Karpas-422 (cell line): Measurements from ENCODE around the gene PRMT6. TPM values are rescaled to one million over a fixed set of nuclear protein-coding genes. Genes with fewer than 3 reads are reported as not detected.
"Not testable (repeated sequence)": the region's sequence is repeated elsewhere in the genome, so short reads cannot be mapped to it uniquely, and the experiment has no call there.

Experiments
- DNase-seq: peaks from one replicate; pipeline ENCODE4 v3.0.0-alpha.2; 2015
- H2AFZ ChIP-seq: fragments of 200-600 bp; sonication (generic); 2 replicates; pipeline ENCODE4 v1.6.1; 2014; ENCODE audit warnings: antibody characterized with exemption, low read length, mixed read lengths
- H3K27ac ChIP-seq: fragments of 200-600 bp; sonication (generic); 2 replicates; pipeline ENCODE4 v1.5.1; 2014; ENCODE audit warnings: mild to moderate bottlenecking, low read length, moderate library complexity
- H3K27me3 ChIP-seq: fragments of 200-600 bp; sonication (generic); 2 replicates; pipeline ENCODE4 v1.6.1; 2014; ENCODE audit warnings: low read length, mixed read lengths
- H3K36me3 ChIP-seq: fragments of 200-600 bp; sonication (generic); 2 replicates; pipeline ENCODE4 v1.6.1; 2014; ENCODE audit warnings: low read length, mixed read lengths; ENCODE audit not compliant: insufficient read depth
- H3K4me1 ChIP-seq: fragments of 200-600 bp; sonication (generic); 2 replicates; pipeline ENCODE4 v1.6.1; 2014; ENCODE audit warnings: mild to moderate bottlenecking, low read length, mixed read lengths
- H3K4me2 ChIP-seq: fragments of 200-600 bp; sonication (generic); 2 replicates; pipeline ENCODE4 v1.6.1; 2014; ENCODE audit warnings: low read length, low read depth, mild to moderate bottlenecking; ENCODE audit not compliant: poor library complexity, severe bottlenecking
- H3K4me3 ChIP-seq: fragments of 200-600 bp; sonication (generic); 2 replicates; pipeline ENCODE4 v1.5.1; 2014; ENCODE audit warnings: mild to moderate bottlenecking, antibody characterized with exemption, low read length, mixed read lengths
- H3K79me2 ChIP-seq: fragments of 200-600 bp; sonication (generic); 2 replicates; pipeline ENCODE4 v1.6.1; 2014; ENCODE audit warnings: mild to moderate bottlenecking, low read length, mixed read lengths
- H3K9ac ChIP-seq: fragments of 200-600 bp; sonication (generic); 2 replicates; pipeline ENCODE4 v1.6.0; 2014; ENCODE audit warnings: low read length
- H3K9me2 ChIP-seq: fragments of 200-600 bp; sonication (generic), shearing (Covaris generic); replicated peaks from 2 replicates; pipeline ENCODE4 v1.6.0; 2014; ENCODE audit warnings: mild to moderate bottlenecking, low read length, moderate library complexity; ENCODE audit not compliant: insufficient read depth
- H3K9me3 ChIP-seq: fragments of 300-700, 200-600 bp; sonication (generic); 2 replicates; pipeline ENCODE4 v1.6.1; 2014; ENCODE audit warnings: low read length, mixed read lengths
- H4K20me1 ChIP-seq: fragments of 200-600 bp; sonication (generic); 2 replicates; pipeline ENCODE4 v1.6.1; 2014; ENCODE audit warnings: mild to moderate bottlenecking, antibody characterized with exemption, low read length, low read depth; ENCODE audit not compliant: insufficient read depth
- total RNA-seq: library from RNA; depleted of rRNA; stranded (reverse); fragments of >200 nt; shearing (Covaris generic); gene quantifications from 2 replicates; pipeline ENCODE4 v1.2.3, GENCODE V29; 2014; ENCODE audit warnings: low replicate concordance

Gene PRMT6
- total RNA-seq, 1 experiment from 2014 or later, result 12.3 TPM

GRCh38 chr1:107076841-107077240, 20.4 kb downstream of the PRMT6 start:
- Histone ChIP-seq H3K27ac (no peak overlapping the region), H3K4me2 (no peak overlapping the region), H2AFZ (no peak overlapping the region), H3K9ac (no peak overlapping the region), H3K9me2 (no peaks in the 10 kb centered on the region), H3K79me2 (no peaks in the 10 kb centered on the region), H3K4me1 (no peaks in the 10 kb centered on the region), H3K4me3 (no peak overlapping the region), H4K20me1 (no peaks in the 10 kb centered on the region), H3K36me3 (no peaks in the 10 kb centered on the region), H3K9me3 (no peaks in the 10 kb centered on the region), H3K27me3 (no peaks in the 10 kb centered on the region)
- DNase-seq, result no peak

GRCh38 chr1:107079249-107079648, 22.8 kb downstream of the PRMT6 start:
- no peaks in the 10 kb centered on the region for H3K79me2 ChIP-seq
- no peaks in the 10 kb centered on the region for H3K36me3 ChIP-seq
- H3K9me3 ChIP-seq, result peaks cover 2% of the 10 kb centered on the region; the same call in 1 of the 2 replicates
- DNase-seq, result no peak
- H3K9me2 ChIP-seq, result no peaks in the 10 kb centered on the region
- no peaks in the 10 kb centered on the region for H3K27me3 ChIP-seq
- no peaks in the 10 kb centered on the region for H4K20me1 ChIP-seq
- H3K9ac ChIP-seq, result no peak overlapping the region
- no peak overlapping the region for H2AFZ ChIP-seq
- no peak overlapping the region for H3K4me2 ChIP-seq
- H3K4me3 ChIP-seq, result no peak overlapping the region
- H3K27ac ChIP-seq, result no peak overlapping the region
- H3K4me1 ChIP-seq, result no peaks in the 10 kb centered on the region

- no peaks in the 10 kb centered on the region for H3K36me3 ChIP-seq
- no peak overlapping the region for H3K9ac ChIP-seq
- H3K27me3 ChIP-seq, result no peaks in the 10 kb centered on the region
- no peaks in the 10 kb centered on the region for H3K79me2 ChIP-seq
- no peak overlapping the region for H3K4me3 ChIP-seq
- H4K20me1 ChIP-seq, result no peaks in the 10 kb centered on the region
- H3K4me2 ChIP-seq, result no peak overlapping the region
- no peaks in the 10 kb centered on the region for H3K4me1 ChIP-seq
- DNase-seq, result no peak
- no peak overlapping the region for H2AFZ ChIP-seq
- no peak overlapping the region for H3K27ac ChIP-seq
- peaks cover 12% of the 10 kb centered on the region for H3K9me3 ChIP-seq
- no peaks in the 10 kb centered on the region for H3K9me2 ChIP-seq
Observed at GRCh38 chr1:107081102-107081501, 24.6 kb downstream of the PRMT6 start.

- no peak for DNase-seq
- Histone ChIP-seq H3K4me2 (no peak overlapping the region), H2AFZ (no peak overlapping the region), H3K4me1 (no peaks in the 10 kb centered on the region), H3K4me3 (no peak overlapping the region), H3K9me3 (no peaks in the 10 kb centered on the region), H3K79me2 (no peaks in the 10 kb centered on the region), H3K27ac (no peak overlapping the region), H4K20me1 (no peaks in the 10 kb centered on the region), H3K9ac (no peak overlapping the region), H3K27me3 (no peaks in the 10 kb centered on the region), H3K36me3 (no peaks in the 10 kb centered on the region), H3K9me2 (no peaks in the 10 kb centered on the region)
Observed at GRCh38 chr1:107091418-107091817, 34.9 kb downstream of the PRMT6 start.

GRCh38 chr1:107093395-107093794, 36.9 kb downstream of the PRMT6 start:
- H2AFZ ChIP-seq, H3K9me2 ChIP-seq, H3K27me3 ChIP-seq, H3K27ac ChIP-seq, H3K9ac ChIP-seq, H3K4me2 ChIP-seq, H3K4me1 ChIP-seq, H3K79me2 ChIP-seq, DNase-seq, H3K36me3 ChIP-seq, H4K20me1 ChIP-seq, H3K4me3 ChIP-seq, H3K9me3 ChIP-seq: not testable (repeated sequence)

- Histone ChIP-seq H3K27me3 (no peaks in the 10 kb centered on the region), H3K4me3 (no peak overlapping the region), H3K4me2 (no peak overlapping the region), H3K79me2 (no peaks in the 10 kb centered on the region), H3K9me2 (no peaks in the 10 kb centered on the region), H3K36me3 (no peaks in the 10 kb centered on the region), H3K9ac (no peak overlapping the region), H4K20me1 (no peaks in the 10 kb centered on the region), H2AFZ (no peak overlapping the region), H3K4me1 (no peaks in the 10 kb centered on the region), H3K9me3 (no peaks in the 10 kb centered on the region), H3K27ac (no peak overlapping the region)
- no peak for DNase-seq
Observed at GRCh38 chr1:107095647-107096046, 39.2 kb downstream of the PRMT6 start.

- no peaks in the 10 kb centered on the region for H3K4me1 ChIP-seq
- no peaks in the 10 kb centered on the region for H3K36me3 ChIP-seq
- no peaks in the 10 kb centered on the region for H3K9me3 ChIP-seq
- no peak for DNase-seq
- H3K27ac ChIP-seq, result no peak overlapping the region
- H3K27me3 ChIP-seq, result no peaks in the 10 kb centered on the region
- H3K4me3 ChIP-seq, result no peak overlapping the region
- no peaks in the 10 kb centered on the region for H3K9me2 ChIP-seq
- H3K4me2 ChIP-seq, result no peak overlapping the region
- H2AFZ ChIP-seq, result no peak overlapping the region
- H3K79me2 ChIP-seq, result no peaks in the 10 kb centered on the region
- H4K20me1 ChIP-seq, result no peaks in the 10 kb centered on the region
- H3K9ac ChIP-seq, result no peak overlapping the region
Observed at GRCh38 chr1:107096690-107097089, 40.2 kb downstream of the PRMT6 start.

GRCh38 chr1:107098961-107099360, 42.5 kb downstream of the PRMT6 start:
- H3K27me3 ChIP-seq, result no peaks in the 10 kb centered on the region
- no peaks in the 10 kb centered on the region for H3K4me1 ChIP-seq
- no peak overlapping the region for H3K4me3 ChIP-seq
- no peaks in the 10 kb centered on the region for H3K36me3 ChIP-seq
- no peak for DNase-seq
- no peak overlapping the region for H3K27ac ChIP-seq
- H3K4me2 ChIP-seq, result no peak overlapping the region
- no peak overlapping the region for H3K9ac ChIP-seq
- no peaks in the 10 kb centered on the region for H4K20me1 ChIP-seq
- no peak overlapping the region for H2AFZ ChIP-seq
- no peaks in the 10 kb centered on the region for H3K9me3 ChIP-seq
- no peaks in the 10 kb centered on the region for H3K9me2 ChIP-seq
- no peaks in the 10 kb centered on the region for H3K79me2 ChIP-seq
